NB4 (cell line): ENCODE measurements around the gene STX8.

Source experiments
- DNase-seq: peaks from one replicate; pipeline ENCODE4 v3.0.0; 2010; ENCODE audit warnings: low read depth
- H3K4me3 ChIP-seq: one replicate; pipeline ENCODE4 v1.5.1; 2011; ENCODE audit warnings: mild to moderate bottlenecking, low read depth, low read length, moderate library complexity
- MYC ChIP-seq: IDR thresholded peaks from 2 replicates; pipeline ENCODE4 v1.6.1; 2011; ENCODE audit warnings: low read depth, low read length
- POLR2A ChIP-seq: IDR thresholded peaks from 2 replicates; pipeline ENCODE4 v1.6.1; 2011; ENCODE audit warnings: mild to moderate bottlenecking; ENCODE audit not compliant: insufficient read length; ENCODE audit errors: extremely low read depth
- TF ChIP-seq, protein P1 (sequence below): IDR thresholded peaks from 2 replicates; pipeline ENCODE4 v1.6.1; 2011; ENCODE audit warnings: low read depth, low read length
- TF ChIP-seq, protein P2 (sequence below): IDR thresholded peaks from one replicate; pipeline ENCODE4 v1.5.1; 2012; ENCODE audit warnings: low read depth, low read length

STX8 gene

DNA sequence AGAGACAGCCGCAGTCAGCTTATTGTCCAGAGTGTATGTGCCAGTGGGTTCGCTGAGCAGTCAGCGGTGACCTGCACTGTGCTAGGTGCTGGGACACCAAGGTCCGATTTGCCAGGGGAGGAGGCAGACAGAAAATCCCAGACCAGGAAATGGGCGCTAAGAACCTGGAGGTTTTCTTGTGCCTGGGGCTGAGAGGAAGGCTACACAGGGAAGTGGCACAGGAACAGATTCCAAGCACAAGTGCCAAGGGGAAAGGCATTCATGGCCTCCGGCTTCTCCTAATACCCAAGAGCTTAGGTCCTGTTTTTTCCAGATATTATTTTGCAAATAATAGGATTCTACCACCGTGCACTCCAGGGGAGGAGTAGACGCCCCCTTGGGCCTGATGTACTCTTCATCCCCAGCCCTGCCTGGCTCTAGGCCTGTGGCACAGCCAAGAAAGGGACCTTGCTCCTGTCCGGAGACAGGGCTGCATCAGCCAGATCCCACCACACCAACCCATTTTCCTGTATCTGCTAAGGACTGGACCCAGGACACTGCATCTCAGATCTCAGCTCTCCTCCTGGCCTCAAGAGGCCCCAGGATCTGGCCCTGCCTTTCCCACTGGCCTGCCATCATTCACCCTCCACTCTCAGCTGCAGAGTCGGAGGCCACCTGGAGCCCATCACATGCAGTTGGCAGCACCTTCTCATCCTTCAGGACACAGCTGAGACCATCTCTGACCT is 367.1 kb downstream of the STX8 start:
- TF ChIP-seq POLR2A = no peak
- TF ChIP-seq, protein P1, sequence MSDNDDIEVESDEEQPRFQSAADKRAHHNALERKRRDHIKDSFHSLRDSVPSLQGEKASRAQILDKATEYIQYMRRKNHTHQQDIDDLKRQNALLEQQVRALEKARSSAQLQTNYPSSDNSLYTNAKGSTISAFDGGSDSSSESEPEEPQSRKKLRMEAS = no peak
- no peak for TF ChIP-seq MYC
- TF ChIP-seq, protein P2, sequence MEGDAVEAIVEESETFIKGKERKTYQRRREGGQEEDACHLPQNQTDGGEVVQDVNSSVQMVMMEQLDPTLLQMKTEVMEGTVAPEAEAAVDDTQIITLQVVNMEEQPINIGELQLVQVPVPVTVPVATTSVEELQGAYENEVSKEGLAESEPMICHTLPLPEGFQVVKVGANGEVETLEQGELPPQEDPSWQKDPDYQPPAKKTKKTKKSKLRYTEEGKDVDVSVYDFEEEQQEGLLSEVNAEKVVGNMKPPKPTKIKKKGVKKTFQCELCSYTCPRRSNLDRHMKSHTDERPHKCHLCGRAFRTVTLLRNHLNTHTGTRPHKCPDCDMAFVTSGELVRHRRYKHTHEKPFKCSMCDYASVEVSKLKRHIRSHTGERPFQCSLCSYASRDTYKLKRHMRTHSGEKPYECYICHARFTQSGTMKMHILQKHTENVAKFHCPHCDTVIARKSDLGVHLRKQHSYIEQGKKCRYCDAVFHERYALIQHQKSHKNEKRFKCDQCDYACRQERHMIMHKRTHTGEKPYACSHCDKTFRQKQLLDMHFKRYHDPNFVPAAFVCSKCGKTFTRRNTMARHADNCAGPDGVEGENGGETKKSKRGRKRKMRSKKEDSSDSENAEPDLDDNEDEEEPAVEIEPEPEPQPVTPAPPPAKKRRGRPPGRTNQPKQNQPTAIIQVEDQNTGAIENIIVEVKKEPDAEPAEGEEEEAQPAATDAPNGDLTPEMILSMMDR = no peak
- DNase-seq = no peak
- H3K4me3 ChIP-seq = no peak overlapping the region

DNA sequence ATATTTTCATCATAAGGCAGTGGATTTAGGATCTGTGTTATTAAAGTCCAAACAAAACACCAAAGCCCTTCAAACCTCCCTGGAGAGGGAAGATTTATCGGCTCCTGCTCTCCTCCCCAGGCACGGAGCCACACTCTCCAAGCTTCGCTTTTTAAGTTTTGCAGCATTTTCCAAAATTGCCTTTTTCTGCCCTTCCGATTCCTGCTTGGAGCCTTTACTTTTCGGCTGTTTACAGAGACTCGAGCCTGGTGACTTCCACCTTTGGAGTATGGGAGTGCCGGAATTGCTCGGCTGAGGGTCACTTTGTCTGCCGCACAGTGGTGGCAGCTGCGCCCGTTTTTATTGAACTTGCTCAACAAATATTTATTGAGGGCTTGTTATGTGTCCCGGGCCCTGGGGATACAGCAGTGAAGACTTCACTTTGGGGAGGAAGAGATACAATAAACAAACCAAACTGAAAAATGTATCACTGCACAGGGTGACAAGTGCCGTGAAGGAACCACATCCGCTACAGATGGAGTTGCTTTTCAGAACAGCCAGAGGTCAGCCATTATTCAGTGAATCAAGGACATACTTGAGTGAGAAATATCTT is 368.8 kb downstream of the STX8 start:
- no peak for DNase-seq
- TF ChIP-seq MYC (no peak), POLR2A (no peak)
- TF ChIP-seq, protein P1 = no peak
- H3K4me3 ChIP-seq = no peak overlapping the region

DNA sequence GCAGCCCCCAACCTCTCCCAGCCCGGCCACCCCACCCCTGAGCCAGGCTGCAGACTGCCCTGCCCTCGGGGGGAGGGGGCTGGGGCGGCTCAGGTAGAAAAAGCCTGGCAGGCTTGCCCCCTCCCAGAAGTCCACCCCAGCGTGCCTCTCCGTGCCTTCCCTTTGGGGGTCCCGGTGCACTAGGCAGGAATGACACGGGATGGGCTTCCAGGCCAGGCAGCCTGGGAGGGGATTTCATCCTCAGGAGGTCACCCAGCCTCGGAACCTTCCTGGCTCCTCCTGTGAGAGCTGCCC is 369.3 kb downstream of the STX8 start:
- no peak overlapping the region for H3K4me3 ChIP-seq
- TF ChIP-seq, protein P2 = no peak
- no peak for TF ChIP-seq MYC
- TF ChIP-seq, protein P1 = no peak
- TF ChIP-seq POLR2A = no peak
- DNase-seq = no peak

DNA sequence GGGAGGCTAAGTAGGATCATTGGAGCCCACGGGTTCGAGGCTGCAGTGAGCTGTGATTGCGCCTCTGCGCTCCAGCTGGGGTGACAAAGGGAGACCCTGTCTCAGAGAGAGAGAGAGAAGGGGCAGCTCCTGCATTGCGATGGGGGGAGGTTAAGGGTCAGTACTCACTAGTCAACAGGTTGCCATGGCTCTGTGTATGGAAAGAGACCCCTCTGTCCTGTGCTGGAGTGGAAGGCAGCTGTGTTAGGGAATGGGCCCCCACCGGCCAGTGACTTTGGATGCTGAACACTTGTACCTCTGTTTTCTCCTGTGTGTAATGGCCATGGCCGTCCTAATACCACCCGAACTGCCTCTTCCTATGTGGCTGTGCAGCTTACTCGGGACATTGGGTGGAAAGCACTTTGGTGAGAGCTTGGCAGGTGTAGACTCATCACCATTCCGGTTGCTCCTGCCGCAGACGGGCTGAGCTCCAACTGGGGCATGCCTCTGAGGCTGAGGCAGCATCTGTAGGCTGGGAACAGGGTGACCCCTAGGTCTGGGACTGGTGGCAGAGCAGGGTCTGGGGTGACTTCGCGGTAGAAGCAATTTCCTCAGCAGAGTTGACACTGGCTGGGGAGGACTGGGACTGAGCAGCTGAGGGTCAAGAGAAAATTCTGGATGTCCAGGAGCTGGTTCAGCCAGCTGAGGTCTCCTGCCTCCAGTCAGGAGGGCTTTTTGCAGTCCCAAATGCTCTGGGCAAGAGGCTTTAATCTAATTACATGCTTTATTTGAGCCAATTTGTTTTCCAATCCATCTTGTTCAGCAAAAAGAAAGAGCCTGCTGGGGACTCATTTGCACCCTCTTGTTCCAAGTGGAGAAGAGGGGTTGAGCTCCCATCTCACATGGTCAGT is 369.9 kb downstream of the STX8 start:
- TF ChIP-seq, protein P2 = no peak
- TF ChIP-seq MYC (no peak), POLR2A (no peak)
- TF ChIP-seq, protein P1 = no peak
- no peak for DNase-seq
- no peak overlapping the region for H3K4me3 ChIP-seq

DNA sequence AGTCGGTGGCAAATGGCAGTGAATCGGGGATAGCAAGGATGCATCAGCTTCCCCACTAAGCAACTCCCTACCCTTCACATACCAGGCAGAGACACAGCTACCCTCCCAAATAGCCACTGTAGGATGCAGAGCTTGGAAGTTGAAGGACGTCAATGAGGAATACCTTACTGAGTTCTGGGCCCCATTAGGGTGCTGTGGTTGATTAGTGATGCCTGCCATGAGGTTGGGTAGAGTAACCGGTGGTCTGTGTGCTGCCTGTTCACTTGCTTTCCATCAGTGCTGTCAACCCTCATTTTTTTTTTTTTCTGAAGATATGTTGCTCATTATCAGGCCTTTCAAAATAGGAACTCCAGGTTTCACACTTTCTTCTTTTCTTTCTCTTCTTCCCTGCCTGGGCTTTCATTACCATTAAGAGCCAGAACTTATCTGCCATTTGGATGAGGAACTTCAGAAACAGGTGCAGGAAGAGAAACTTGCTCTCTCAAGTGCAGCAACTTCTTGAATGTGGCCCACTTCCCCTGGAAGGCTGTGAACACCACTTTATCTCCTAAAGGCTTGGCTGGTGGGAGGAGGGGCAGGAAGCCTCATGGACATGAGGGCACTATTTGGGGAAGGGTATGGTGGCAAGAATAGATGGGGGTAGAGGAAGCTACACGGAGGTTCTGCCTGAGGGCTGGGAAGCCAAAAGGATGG is 370.8 kb downstream of the STX8 start:
- DNase-seq = no peak
- H3K4me3 ChIP-seq = no peak overlapping the region
- TF ChIP-seq, protein P2 = no peak
- TF ChIP-seq POLR2A (no peak), MYC (no peak)
- TF ChIP-seq, protein P1 = no peak
